Spleen (tissue), 11 donors: ENCODE data around the gene GOLGA6L10. TPM values are rescaled to one million over a fixed set of nuclear protein-coding genes. Genes with fewer than 3 reads are reported as not detected.
A peak's percentile ranks its signal among the peaks of the same experiment; 100 is the strongest.
"Not testable (repeated sequence)": the region's sequence is repeated elsewhere in the genome, so short reads cannot be mapped to it uniquely, and the experiment has no call there.

Experiments
- DNase-seq: peaks from one replicate; pipeline ENCODE4 v3.0.0-alpha.2; 2020
- H3K27ac ChIP-seq, 8 donors: fragments of 200-600 bp; sonication (generic) in 7 of 8; 1 replicate in 4 of 8; 2 replicates in 4 of 8; pipeline versions ENCODE4 v1.5.0 to v1.8.0; 2016 to 2021; ENCODE audit warnings: inconsistent platforms in 4 of 8, mild to moderate bottlenecking in 4 of 8, moderate library complexity in 1 of 8
- H3K27me3 ChIP-seq, 7 donors: fragments of 200-600 bp; sonication (generic) in 6 of 7; replicated peaks in 1 of 7; 1 replicate in 4 of 7; 2 replicates in 3 of 7; pipeline versions ENCODE4 v1.5.0 to v1.8.0; 2016 to 2021; ENCODE audit warnings: inconsistent platforms in 3 of 7, mild to moderate bottlenecking in 1 of 7
- H3K36me3 ChIP-seq, 6 donors: fragments of 200-600 bp; sonication (generic) in 5 of 6; 1 replicate in 4 of 6; 2 replicates in 2 of 6; pipeline versions ENCODE4 v1.5.0 to v1.8.0; 2016 to 2021; ENCODE audit warnings: inconsistent platforms in 2 of 6
- H3K4me1 ChIP-seq, 6 donors: fragments of 200-600 bp; sonication (generic) in 5 of 6; 1 replicate in 3 of 6; 2 replicates in 3 of 6; pipeline versions ENCODE4 v1.5.0 to v1.8.0; 2016 to 2021; ENCODE audit warnings: inconsistent platforms in 3 of 6
- H3K4me3 ChIP-seq, 8 donors: fragments of 200-600 bp; sonication (generic) in 7 of 8; 1 replicate in 4 of 8; 2 replicates in 4 of 8; pipeline versions ENCODE4 v1.5.0 to v1.8.0; 2016 to 2021; ENCODE audit warnings: inconsistent platforms in 4 of 8, mild to moderate bottlenecking in 4 of 8, moderate library complexity in 2 of 8
- H3K9me3 ChIP-seq, 8 donors: fragments of 200-600 bp; sonication (generic) in 7 of 8; 1 replicate in 4 of 8; 2 replicates in 4 of 8; pipeline versions ENCODE4 v1.5.0 to v1.8.0; 2016 to 2021; ENCODE audit warnings: inconsistent platforms in 4 of 8
- POLR2A ChIP-seq, 3 donors: fragments of 450-650 bp; IDR thresholded peaks; one replicate each; pipeline ENCODE4 v1.5.1; 2017; ENCODE audit warnings: antibody characterized with exemption in 3 of 3, mild to moderate bottlenecking in 1 of 3
- POLR2AphosphoS5 ChIP-seq, 3 donors: sonication (generic); formaldehyde crosslinking; IDR thresholded peaks; one replicate each; pipeline ENCODE4 v1.5.1; 2017; ENCODE audit warnings: antibody characterized with exemption in 3 of 3
- WGBS, 5 donors: extraction: QIAGEN DNeasy Blood & Tissue Kit in 3 of 5; methylation state at CpG; one replicate each; pipeline versions ENCODE4 v1.1.5 to v1.1.7; 2013 to 2018; 5-methylcytosine and 5-hydroxymethylcytosine counted together
- intact Hi-C: fragments of 100-400 bp; cut with DNase I; formaldehyde crosslinking; loops from one replicate; pipeline ENCODE4 v1.15.0; 2023; ENCODE audit warnings: low total_unique reads
- polyA plus RNA-seq, 3 donors: library from polyadenylated mRNA; stranded (reverse); fragments of 200-250 nt; gene quantifications; one replicate each; pipeline ENCODE4 v1.2.1, GENCODE V29; 2013
- total RNA-seq, 7 donors: library from RNA; depleted of rRNA in 3 of 7; stranded (reverse); fragments of >200 nt in 3 of 7; fragmentation: NEBNext Ultra II Directional in 4 of 7; extraction: Animal tissue kit (Norgen Biotek cat#: 25700) in 4 of 7; gene quantifications; one replicate each; pipeline versions ENCODE4 v1.1.0 to v1.2.1, GENCODE V29; 2016 to 2021
- TF ChIP-seq, protein P1 (sequence below), 11 experiments: fragments of 200-600 bp in 7 of 11; fragments of 450-650 bp in 4 of 11; sonication (generic) in 4 of 11; IDR thresholded peaks in 8 of 11; conservative IDR thresholded peaks in 3 of 11; 1 replicate in 7 of 11; 2 replicates in 4 of 11; pipeline versions ENCODE4 v1.4.0 to v1.8.0; 2016 to 2021; ENCODE audit warnings: antibody characterized with exemption in 11 of 11, inconsistent platforms in 4 of 11, mild to moderate bottlenecking in 1 of 11
- donor health status: healthy with polysubstance abuse.
- donor health status: DM: no; HTN: no; CAD: no; lungs with moderate emphysema.
- donor health status: DM: no; HTN: no; CAD: no.
- donor health status: Bipolar disorder and iron deficiency.
- donor health status: healthy.
- donor health status: DM: no; HTN: no; CAD: no.
- donor health status: DM: yes; HTN: yes; CAD: no.

The GOLGA6L10 gene
- total and polyA plus RNA-seq, 10 donors, result 0.85 to 2.3 (median 1.4) TPM

DNA sequence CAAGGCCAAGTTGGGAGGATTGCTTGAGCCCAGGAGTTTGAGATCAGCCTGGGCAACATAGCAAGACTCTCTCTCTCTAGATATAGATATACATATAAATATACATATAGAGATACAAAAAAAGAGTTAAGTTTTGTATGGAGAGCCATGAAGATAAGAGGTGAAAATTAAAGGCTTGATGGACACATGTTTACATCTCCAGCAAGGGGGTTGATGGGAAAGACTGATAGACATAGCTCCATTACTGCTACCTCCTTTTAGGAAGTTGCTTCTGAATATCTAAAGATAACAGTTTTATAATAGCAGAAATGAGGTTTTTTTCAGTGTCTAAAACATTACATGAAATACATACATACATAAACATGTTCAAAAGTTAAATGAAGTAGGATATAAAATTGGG is 37.9 kb upstream of the GOLGA6L10 start:
- not testable (repeated sequence) for H3K4me3 ChIP-seq

DNA sequence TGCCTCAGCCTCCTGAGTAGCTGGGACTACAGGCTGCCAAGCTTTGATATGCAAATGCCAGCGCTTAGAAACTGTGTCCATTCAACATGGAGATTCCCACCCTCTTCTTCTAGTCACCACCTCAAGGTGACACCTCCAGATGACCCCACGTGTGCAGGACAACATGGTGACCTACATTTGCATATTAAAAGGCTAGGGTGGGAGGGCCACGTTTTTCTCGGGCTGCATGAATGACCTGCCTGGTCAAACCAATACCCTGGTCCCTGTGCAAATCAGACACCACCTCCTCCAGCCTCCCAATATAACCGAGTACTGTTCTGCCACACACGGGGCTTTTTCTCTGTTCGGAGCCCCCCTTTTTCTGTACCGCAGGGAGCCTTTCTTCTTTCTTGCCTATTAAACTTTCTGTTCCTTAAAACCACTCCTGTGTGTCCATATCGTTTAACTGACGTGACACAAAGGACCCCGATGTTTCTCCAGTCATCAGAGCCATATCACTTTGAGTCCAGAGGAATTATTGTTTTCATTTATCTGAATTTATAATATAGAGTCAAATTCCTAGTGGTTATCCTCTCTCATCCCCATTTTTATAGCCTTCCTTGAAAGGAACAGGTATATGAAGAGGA is 32.2 kb upstream of the GOLGA6L10 start:
- H3K9me3 ChIP-seq, H3K27ac ChIP-seq, H3K27me3 ChIP-seq, H3K4me1 ChIP-seq, H3K4me3 ChIP-seq, DNase-seq, H3K36me3 ChIP-seq, intact Hi-C loops: not testable (repeated sequence)
- WGBS, 5 donors, result 62 to 78% (median 69%) methylated on average over 9 to 11 of the region's 11 CpGs

More for the DNA sequence above, 37.9 kb upstream of the GOLGA6L10 start:
- DNase-seq, H3K36me3 ChIP-seq, H3K27ac ChIP-seq, H3K9me3 ChIP-seq, intact Hi-C loops, H3K27me3 ChIP-seq, H3K4me1 ChIP-seq: not testable (repeated sequence)

DNA sequence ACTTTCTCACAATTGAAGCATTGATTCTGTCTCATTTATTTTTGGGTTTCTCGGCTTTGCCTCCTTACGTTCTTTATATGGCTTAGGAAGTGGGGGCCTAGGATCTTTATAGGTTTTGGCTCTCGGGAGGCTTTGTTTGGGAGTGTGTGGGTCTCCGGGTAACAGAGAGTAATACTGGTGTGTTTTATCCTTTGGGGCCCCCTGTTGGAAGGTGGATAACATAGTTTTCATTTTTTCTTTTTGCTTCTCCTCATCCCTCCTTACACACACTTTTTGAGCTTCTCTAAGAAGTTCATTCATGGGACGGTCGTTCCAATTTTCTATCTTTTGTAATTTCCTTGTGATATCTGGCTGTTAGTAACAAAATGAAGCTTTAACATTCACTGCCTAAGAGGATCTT is 30.3 kb upstream of the GOLGA6L10 start:
- intact Hi-C loops, H3K36me3 ChIP-seq, H3K4me3 ChIP-seq, H3K27ac ChIP-seq, H3K27me3 ChIP-seq, H3K4me1 ChIP-seq, H3K9me3 ChIP-seq, DNase-seq: not testable (repeated sequence)
- TF ChIP-seq, protein P1, sequence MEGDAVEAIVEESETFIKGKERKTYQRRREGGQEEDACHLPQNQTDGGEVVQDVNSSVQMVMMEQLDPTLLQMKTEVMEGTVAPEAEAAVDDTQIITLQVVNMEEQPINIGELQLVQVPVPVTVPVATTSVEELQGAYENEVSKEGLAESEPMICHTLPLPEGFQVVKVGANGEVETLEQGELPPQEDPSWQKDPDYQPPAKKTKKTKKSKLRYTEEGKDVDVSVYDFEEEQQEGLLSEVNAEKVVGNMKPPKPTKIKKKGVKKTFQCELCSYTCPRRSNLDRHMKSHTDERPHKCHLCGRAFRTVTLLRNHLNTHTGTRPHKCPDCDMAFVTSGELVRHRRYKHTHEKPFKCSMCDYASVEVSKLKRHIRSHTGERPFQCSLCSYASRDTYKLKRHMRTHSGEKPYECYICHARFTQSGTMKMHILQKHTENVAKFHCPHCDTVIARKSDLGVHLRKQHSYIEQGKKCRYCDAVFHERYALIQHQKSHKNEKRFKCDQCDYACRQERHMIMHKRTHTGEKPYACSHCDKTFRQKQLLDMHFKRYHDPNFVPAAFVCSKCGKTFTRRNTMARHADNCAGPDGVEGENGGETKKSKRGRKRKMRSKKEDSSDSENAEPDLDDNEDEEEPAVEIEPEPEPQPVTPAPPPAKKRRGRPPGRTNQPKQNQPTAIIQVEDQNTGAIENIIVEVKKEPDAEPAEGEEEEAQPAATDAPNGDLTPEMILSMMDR (IDR thresholded peaks at IDR 0.05 in 8 of 11, conservative IDR thresholded peaks at IDR 0.05 in 3 of 11), result peak in 1 of 11 experiments; percentile 9
- WGBS, 5 donors, result 80 to 92% (median 89%) methylated on average over 6 of the region's 6 CpGs

DNA sequence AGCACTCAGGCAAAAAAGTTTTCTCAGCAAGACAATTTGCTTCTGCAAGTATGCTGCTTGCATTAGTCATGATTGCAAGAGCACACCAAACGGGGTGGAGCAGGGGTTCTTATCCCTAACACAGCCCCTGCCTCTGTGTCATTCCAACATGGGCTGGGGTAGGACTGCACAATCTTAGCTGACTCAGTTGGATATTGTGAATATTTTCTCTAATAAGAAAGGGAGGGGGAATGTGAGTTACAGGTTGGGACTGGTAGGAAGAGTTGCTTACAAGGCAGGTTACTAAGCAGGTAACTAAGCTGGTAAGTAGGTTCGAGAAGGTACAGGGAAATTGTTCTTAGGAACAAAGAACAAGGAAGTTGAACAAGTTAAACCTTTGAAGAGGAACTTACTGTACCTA is 24.4 kb upstream of the GOLGA6L10 start:
- DNase-seq, H3K4me3 ChIP-seq, H3K9me3 ChIP-seq, H3K27me3 ChIP-seq, intact Hi-C loops, H3K36me3 ChIP-seq: not testable (repeated sequence)
- 19 to 47% (median 45%) methylated on average over 2 of the region's 2 CpGs for WGBS, 5 donors
- Histone ChIP-seq H3K4me1 (peaks cover 0 to 11% (median 0%) of the 10 kb centered on the region in 6 donors), H3K27ac (peak overlapping the region in 1 of 8 donors; percentile 28)

DNA sequence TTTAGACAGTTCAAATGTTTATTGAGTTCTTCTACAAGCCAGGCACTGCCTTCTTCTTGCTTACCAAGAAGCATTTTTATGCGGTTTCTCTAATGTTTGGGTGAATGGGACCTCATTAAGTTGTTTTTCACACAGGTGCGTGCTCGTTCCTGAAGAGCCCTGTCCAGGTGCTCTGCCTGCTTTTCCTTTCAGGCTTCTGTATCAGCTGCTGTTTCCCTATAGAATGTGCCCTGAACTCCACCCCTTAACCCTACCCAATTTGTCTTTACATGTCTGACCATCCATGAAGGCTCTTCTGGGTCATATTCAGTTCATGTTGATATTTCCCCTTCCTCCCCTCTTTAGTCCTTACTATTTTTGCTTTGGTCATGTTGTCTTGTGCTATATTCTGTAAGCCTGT is 22.4 kb upstream of the GOLGA6L10 start:
- WGBS, 5 donors, result 83 to 98% (median 92%) methylated on average over 3 of the region's 3 CpGs
- H3K4me1 ChIP-seq, result peaks cover 0 to 11% (median 0%) of the 10 kb centered on the region in 6 donors
- DNase-seq, result no peak
- H3K9me3 ChIP-seq, result no peaks in the 10 kb centered on the region
- no peak for TF ChIP-seq POLR2A (IDR thresholded peaks at IDR 0.05)
- TF ChIP-seq POLR2AphosphoS5 (IDR thresholded peaks at IDR 0.05), result no peak
- TF ChIP-seq, protein P1 (IDR thresholded peaks at IDR 0.05 in 8 of 11, conservative IDR thresholded peaks at IDR 0.05 in 3 of 11), result no peak
- no peak overlapping the region for H3K27ac ChIP-seq
- H3K36me3 ChIP-seq, result no peaks in the 10 kb centered on the region
- no peaks in the 10 kb centered on the region for H3K27me3 ChIP-seq
- H3K4me3 ChIP-seq, result no peak overlapping the region
- intact Hi-C loops, result no loop called here

DNA sequence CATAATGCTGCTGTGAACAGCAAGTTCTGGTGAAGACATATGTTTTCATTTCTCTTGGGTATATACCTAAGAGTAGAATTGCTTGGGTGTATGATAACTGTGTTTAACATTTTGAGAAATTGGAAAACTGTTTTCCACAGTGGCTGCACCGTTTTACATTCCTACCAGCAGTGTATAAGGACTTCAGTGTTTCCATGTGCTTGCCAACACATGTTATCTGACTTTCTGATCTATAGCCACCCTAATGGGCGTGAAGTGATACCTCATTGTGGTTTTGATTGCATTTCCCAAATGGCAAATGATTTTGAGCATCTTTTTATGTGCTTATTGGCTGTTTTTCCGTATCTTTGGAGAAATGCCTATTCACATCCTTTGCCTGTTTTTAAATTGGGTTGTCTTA is 18.5 kb upstream of the GOLGA6L10 start:
- WGBS, 5 donors, result 30 to 62% (median 44%) methylated on average over 2 of the region's 3 CpGs

More for the DNA sequence above, 18.5 kb upstream of the GOLGA6L10 start:
- H3K4me3 ChIP-seq, H3K27me3 ChIP-seq, H3K9me3 ChIP-seq, H3K27ac ChIP-seq, intact Hi-C loops, DNase-seq, H3K4me1 ChIP-seq, H3K36me3 ChIP-seq: not testable (repeated sequence)
